Memory B cell (primary cell): ENCODE data around the gene NTN1.
A peak's percentile ranks its signal among the peaks of the same experiment; 100 is the strongest.

ENCODE experiments used
- ATAC-seq: fragments of 150-1000 bp; cut with Tn5 transposase; 2 replicates; pipeline ENCODE4 v1.10.0; 2021; ENCODE audit warnings: low read depth, mild to moderate bottlenecking, moderate library complexity
- DNase-seq, 2 donors: peaks; one replicate each; pipeline ENCODE4 v3.0.0; 2022; ENCODE audit warnings: low spot score in 2 of 2
- H3K27ac Mint-ChIP-seq: one replicate; pipeline ENCODE4 v1.8.0; 2022; ENCODE audit warnings: mild to moderate bottlenecking, moderate library complexity, mixed read lengths
- H3K27me3 Mint-ChIP-seq: one replicate; pipeline ENCODE4 v1.8.0; 2022; ENCODE audit warnings: mixed read lengths
- H3K36me3 Mint-ChIP-seq: one replicate; pipeline ENCODE4 v1.8.0; 2022; ENCODE audit warnings: mild to moderate bottlenecking, mixed read lengths
- H3K4me1 Mint-ChIP-seq: one replicate; pipeline ENCODE4 v1.8.0; 2022; ENCODE audit warnings: mixed read lengths
- H3K4me3 Mint-ChIP-seq: one replicate; pipeline ENCODE4 v1.8.0; 2022; ENCODE audit warnings: mild to moderate bottlenecking, moderate library complexity, mixed read lengths
- H3K9me3 Mint-ChIP-seq: one replicate; pipeline ENCODE4 v1.8.0; 2022; ENCODE audit warnings: mixed read lengths

NTN1 gene

DNA sequence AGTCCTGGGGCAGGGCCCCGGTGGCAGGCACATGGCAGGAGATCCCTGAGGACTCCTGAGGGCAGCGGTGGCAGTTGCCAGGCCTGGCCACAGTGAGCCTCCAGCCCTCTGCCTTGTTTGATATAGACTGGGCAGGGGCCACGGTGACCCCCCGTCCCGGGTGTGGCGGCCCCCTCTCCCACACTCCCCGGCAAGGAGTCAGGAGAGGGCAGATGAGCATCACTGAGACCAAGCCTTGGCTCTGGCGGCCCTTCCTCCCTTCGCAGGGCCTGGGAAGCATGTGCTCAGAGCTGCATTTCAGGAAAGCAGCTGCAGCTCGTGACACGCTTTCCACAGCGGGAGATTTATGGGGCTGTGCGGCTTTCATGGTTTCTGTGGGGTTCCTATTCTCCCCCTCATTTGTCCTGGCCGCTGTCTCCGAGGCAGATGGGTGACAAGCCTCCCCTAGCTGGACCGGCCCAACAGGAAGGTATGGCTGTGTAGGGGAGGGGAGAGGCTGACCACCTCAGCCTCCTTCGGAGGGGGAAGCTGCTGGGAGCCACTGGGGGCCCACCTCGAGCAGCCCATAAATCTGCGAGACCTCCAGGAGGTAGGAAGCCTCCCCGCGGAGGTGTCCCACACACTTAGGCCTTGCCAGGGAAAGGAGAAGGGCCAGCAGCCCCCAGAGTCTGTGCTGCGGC, 211.4 kb downstream of the NTN1 start:
- ATAC-seq: no peak
- Mint-ChIP-seq H3K27me3 (peaks cover 8% of the 10 kb centered on the region), H3K4me1 (no peaks in the 10 kb centered on the region), H3K9me3 (no peaks in the 10 kb centered on the region), H3K36me3 (no peaks in the 10 kb centered on the region), H3K27ac (no peak overlapping the region), H3K4me3 (no peak overlapping the region)
- DNase-seq: no peak

DNA sequence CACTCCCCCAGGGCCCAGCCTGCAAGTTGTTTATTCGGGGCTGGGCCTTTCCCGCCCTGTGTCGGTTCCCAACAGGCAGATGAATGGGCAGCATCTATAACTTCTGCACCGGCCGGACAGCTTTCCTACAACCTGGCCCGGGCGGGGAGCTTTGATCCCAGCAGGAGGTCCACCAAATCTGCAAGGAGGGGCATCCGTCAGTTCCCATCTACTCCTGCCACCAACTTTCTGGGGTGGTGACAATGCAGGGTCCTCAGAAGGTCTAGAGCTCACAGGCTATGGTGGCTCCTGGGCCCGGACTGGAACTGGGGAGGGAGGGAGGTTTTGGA, 211.9 kb downstream of the NTN1 start:
- ATAC-seq (no peak), DNase-seq (no peak)
- no peak overlapping the region for H3K27ac Mint-ChIP-seq
- no peaks in the 10 kb centered on the region for H3K36me3 Mint-ChIP-seq
- peaks cover 8% of the 10 kb centered on the region for H3K27me3 Mint-ChIP-seq
- H3K4me1 Mint-ChIP-seq: peaks cover 3% of the 10 kb centered on the region
- no peak overlapping the region for H3K4me3 Mint-ChIP-seq
- no peaks in the 10 kb centered on the region for H3K9me3 Mint-ChIP-seq

GRCh38 chr17:9233761-9234160, 212.5 kb downstream of the NTN1 start:
- Mint-ChIP-seq H3K9me3 (no peaks in the 10 kb centered on the region), H3K4me1 (peaks cover 3% of the 10 kb centered on the region), H3K27me3 (peaks cover 8% of the 10 kb centered on the region), H3K27ac (no peak overlapping the region), H3K4me3 (no peak overlapping the region), H3K36me3 (no peaks in the 10 kb centered on the region)
- DNase-seq: no peak
- no peak for ATAC-seq

- ATAC-seq (no peak), DNase-seq (no peak)
- Mint-ChIP-seq H3K9me3 (no peaks in the 10 kb centered on the region), H3K4me1 (peaks cover 3% of the 10 kb centered on the region), H3K36me3 (no peaks in the 10 kb centered on the region), H3K27me3 (peaks cover 8% of the 10 kb centered on the region), H3K4me3 (no peak overlapping the region), H3K27ac (no peak overlapping the region)
Measured at GRCh38 chr17:9234389-9234945, 213.2 kb downstream of the NTN1 start.

GRCh38 chr17:9235346-9235745, 214.0 kb downstream of the NTN1 start:
- H3K27ac Mint-ChIP-seq: no peak overlapping the region
- ATAC-seq (no peak), DNase-seq (no peak)
- H3K4me3 Mint-ChIP-seq: no peak overlapping the region
- H3K27me3 Mint-ChIP-seq: peaks cover 8% of the 10 kb centered on the region
- no peaks in the 10 kb centered on the region for H3K36me3 Mint-ChIP-seq
- H3K4me1 Mint-ChIP-seq: peaks cover 4% of the 10 kb centered on the region
- H3K9me3 Mint-ChIP-seq: no peaks in the 10 kb centered on the region

- ATAC-seq (no peak), DNase-seq (no peak)
- Mint-ChIP-seq H3K4me1 (peaks cover 8% of the 10 kb centered on the region), H3K4me3 (no peak overlapping the region), H3K27ac (no peak overlapping the region), H3K36me3 (no peaks in the 10 kb centered on the region), H3K9me3 (no peaks in the 10 kb centered on the region), H3K27me3 (peaks cover 8% of the 10 kb centered on the region)
Measured at GRCh38 chr17:9236286-9237052, 215.2 kb downstream of the NTN1 start.

DNA sequence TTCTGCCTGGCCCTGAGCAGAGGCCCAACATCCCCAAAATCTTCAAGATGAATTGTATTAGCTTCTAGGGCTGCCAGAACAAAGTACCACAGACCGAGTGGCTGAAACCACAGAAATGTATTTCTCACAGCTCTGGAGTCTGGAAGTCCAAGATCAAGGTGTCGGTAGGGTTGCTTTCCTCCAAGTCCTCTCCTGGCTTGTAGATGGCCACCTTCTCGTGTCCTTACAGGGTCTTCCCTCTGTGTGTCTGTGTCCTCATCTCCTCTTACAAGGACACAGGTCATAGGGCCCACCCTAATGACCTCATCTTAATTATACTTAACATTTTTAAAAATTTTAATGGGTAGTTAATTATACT, 215.7 kb downstream of the NTN1 start:
- no peak for DNase-seq
- H3K9me3 Mint-ChIP-seq: no peaks in the 10 kb centered on the region
- no peak overlapping the region for H3K27ac Mint-ChIP-seq
- H3K4me1 Mint-ChIP-seq: peaks cover 10% of the 10 kb centered on the region
- peaks cover 8% of the 10 kb centered on the region for H3K27me3 Mint-ChIP-seq
- no peak for ATAC-seq
- H3K36me3 Mint-ChIP-seq: no peaks in the 10 kb centered on the region
- H3K4me3 Mint-ChIP-seq: no peak overlapping the region

GRCh38 chr17:9237661-9238301, 216.5 kb downstream of the NTN1 start:
- H3K27ac Mint-ChIP-seq: no peak overlapping the region
- H3K36me3 Mint-ChIP-seq: no peaks in the 10 kb centered on the region
- ATAC-seq: no peak
- no peaks in the 10 kb centered on the region for H3K9me3 Mint-ChIP-seq
- H3K4me1 Mint-ChIP-seq: peaks cover 10% of the 10 kb centered on the region
- H3K4me3 Mint-ChIP-seq: no peak overlapping the region
- no peak for DNase-seq
- H3K27me3 Mint-ChIP-seq: peaks cover 8% of the 10 kb centered on the region

GRCh38 chr17:9238340-9239245, 217.3 kb downstream of the NTN1 start:
- H3K4me3 Mint-ChIP-seq: peak overlapping the region; percentile 79
- peaks cover 8% of the 10 kb centered on the region for H3K27me3 Mint-ChIP-seq
- H3K36me3 Mint-ChIP-seq: no peaks in the 10 kb centered on the region
- peaks cover 10% of the 10 kb centered on the region for H3K4me1 Mint-ChIP-seq
- no peak for ATAC-seq
- H3K9me3 Mint-ChIP-seq: no peaks in the 10 kb centered on the region
- H3K27ac Mint-ChIP-seq: no peak overlapping the region
- DNase-seq: no peak

DNA sequence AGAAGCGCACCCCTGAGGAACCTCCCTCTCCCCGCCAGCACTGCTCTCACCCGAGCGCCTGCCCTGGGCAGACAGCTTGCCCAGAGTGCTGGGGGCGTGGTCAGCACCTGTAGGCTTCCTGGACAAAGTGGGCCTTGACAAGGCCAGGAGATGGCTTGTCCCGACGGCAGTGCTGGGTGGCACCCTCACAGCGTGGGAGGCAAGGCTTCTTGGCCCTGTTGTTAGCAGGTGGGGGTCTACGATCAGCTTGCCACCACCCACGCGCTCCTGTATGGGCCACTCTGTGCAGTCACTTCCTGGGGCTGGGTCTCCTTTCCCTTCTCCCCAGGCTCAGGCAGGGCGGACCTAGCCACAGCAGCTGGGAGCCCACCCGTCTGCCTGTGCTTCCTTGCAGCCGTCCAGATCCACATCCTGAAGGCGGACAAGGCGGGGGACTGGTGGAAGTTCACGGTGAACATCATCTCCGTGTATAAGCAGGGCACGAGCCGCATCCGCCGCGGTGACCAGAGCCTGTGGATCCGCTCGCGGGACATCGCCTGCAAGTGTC, 218.0 kb downstream of the NTN1 start:
- peaks cover 3% of the 10 kb centered on the region for H3K27me3 Mint-ChIP-seq
- peak in 1 of 2 donors; percentile 56 for DNase-seq
- H3K27ac Mint-ChIP-seq: no peak overlapping the region
- H3K9me3 Mint-ChIP-seq: no peaks in the 10 kb centered on the region
- peak overlapping the region; percentile 79 for H3K4me3 Mint-ChIP-seq
- no peaks in the 10 kb centered on the region for H3K36me3 Mint-ChIP-seq
- peaks cover 10% of the 10 kb centered on the region for H3K4me1 Mint-ChIP-seq
- ATAC-seq: no peak

DNA sequence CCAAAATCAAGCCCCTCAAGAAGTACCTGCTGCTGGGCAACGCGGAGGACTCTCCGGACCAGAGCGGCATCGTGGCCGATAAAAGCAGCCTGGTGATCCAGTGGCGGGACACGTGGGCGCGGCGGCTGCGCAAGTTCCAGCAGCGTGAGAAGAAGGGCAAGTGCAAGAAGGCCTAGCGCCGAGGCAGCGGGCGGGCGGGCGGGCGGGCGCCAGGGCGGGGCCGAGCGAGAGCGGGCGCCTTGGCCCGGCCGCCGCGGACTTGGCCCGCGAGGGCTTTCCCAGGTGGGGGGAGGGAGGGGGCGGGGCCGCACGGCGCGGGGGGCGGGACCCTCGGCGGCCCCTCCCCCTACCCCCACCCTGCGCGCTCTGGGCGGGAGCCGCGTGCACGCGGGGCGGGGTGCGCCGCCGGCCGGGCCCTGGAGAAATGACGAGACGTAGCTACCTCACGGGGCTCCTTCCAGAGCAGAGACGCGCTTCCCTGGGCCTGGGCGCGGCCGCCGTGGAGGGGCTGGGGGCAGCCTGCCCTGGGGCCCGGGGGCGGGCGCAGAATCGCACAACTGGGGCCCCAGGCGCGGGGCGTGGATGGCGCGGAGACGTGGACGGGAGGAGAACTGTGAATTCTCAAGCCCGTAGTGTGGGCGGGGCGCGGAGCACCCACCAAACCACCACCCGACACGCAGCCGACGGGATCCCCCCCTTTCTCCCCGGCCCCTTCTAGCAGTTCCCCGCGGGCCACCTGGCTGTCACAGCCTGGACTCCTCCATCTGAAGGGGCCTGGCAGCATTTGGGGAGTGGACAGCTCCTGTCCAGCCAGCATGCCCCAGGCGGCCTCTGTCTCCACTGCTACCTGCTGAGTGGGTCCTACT, 218.7 kb downstream of the NTN1 start:
- Mint-ChIP-seq H3K9me3 (no peaks in the 10 kb centered on the region), H3K4me3 (peak overlapping the region; percentile 79), H3K27ac (peak overlapping the region; percentile 78), H3K4me1 (peaks cover 10% of the 10 kb centered on the region), H3K36me3 (no peaks in the 10 kb centered on the region), H3K27me3 (peaks cover 3% of the 10 kb centered on the region)
- DNase-seq (peak; percentile 64 to 70), ATAC-seq (peak; percentile 84)

- Mint-ChIP-seq H3K4me1 (peaks cover 10% of the 10 kb centered on the region), H3K9me3 (no peaks in the 10 kb centered on the region), H3K4me3 (peak overlapping the region; percentile 79), H3K27ac (peak overlapping the region; percentile 78), H3K27me3 (no peaks in the 10 kb centered on the region), H3K36me3 (no peaks in the 10 kb centered on the region)
- DNase-seq: no peak
- ATAC-seq: no peak
Measured at GRCh38 chr17:9240659-9241370, 219.5 kb downstream of the NTN1 start.
